GM21528 (cell line): ENCODE results near the gene TRPM1.

Experiments
- ATAC-seq: cut with Tn5 transposase; IDR thresholded peaks from one replicate; pipeline ENCODE4 v1.9.1; 2021; ENCODE audit warnings: mild to moderate bottlenecking, moderate library complexity; ENCODE audit not compliant: unreplicated experiment, low FRiP score

TRPM1 gene

DNA sequence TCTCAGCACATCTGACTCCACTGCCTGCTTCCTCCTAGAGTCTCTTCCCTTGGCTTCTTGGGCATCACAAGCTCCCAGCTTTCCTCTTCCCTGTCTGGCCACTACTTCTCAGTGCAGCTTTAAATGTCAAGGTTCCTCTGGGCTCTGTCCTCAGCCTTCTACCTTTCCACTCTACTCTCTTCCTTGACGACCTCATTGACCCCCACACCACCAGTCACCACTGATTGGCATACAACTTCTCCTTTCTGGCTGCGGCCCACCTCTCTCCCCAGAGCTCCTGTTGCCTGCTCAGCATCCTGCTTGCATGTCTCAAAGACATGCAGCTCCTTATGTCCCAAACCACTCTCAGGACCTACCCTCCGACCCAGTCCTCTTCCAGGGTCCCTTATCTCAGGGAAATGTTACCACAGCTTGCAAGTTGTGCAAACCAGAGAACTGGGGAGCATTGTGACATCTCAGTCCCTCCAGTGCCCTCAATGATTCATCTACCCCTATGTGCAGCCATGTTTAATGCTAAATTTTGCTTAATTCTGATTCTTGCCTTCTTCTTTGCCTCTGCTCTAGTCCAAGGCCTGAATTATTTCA, 49.9 kb downstream of the TRPM1 start:
- no peak for ATAC-seq

- ATAC-seq: no peak
Measured at GRCh38 chr15:31050953-31051352, 50.6 kb downstream of the TRPM1 start.

- ATAC-seq: no peak
Measured at GRCh38 chr15:31049682-31050615, 51.6 kb downstream of the TRPM1 start.

- ATAC-seq: no peak
Measured at GRCh38 chr15:31049111-31049510, 52.4 kb downstream of the TRPM1 start.

GRCh38 chr15:31047437-31047836, 54.1 kb downstream of the TRPM1 start:
- no peak for ATAC-seq

- no peak for ATAC-seq
Measured at GRCh38 chr15:31046759-31047359, 54.7 kb downstream of the TRPM1 start.

- ATAC-seq: no peak
Measured at GRCh38 chr15:31045606-31046005, 55.9 kb downstream of the TRPM1 start.

DNA sequence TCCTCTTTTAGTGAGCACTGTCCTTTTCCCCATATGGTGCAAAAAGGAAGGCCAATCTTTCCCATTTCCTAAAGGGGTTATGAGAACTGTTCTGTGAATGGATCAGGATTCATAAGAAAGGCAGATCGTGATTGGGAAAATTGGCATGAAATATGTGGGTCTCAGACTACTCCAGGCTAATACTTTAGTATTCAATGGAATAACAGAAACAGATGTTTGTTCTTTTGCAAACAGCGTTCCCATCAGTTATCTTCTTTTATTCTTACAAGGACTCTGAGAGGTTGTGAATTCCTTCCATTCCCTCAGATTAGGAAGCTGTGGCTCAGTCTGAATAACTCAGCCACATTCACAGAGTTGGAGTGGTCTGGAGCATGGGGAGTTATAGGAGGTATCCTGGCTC, 58.8 kb downstream of the TRPM1 start:
- no peak for ATAC-seq

DNA sequence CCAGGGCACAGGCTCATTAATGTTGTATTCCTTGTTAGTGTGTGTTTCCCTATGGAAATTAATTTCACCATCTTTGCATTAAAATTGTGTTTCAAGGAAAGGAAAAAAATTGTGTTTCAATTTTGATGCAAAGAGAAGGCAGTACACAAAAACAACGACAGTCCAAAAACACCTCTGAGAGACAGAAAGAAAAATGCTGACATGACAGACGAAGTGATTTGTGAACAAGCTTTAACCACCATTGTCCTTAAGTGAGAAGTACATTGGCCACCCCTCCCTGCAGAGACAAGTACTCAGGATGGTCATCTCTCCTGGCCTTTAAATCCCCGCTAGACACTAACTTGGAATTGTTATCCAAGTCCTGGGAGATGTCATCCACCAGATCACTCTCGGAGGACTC, 59.9 kb downstream of the TRPM1 start:
- no peak for ATAC-seq

DNA sequence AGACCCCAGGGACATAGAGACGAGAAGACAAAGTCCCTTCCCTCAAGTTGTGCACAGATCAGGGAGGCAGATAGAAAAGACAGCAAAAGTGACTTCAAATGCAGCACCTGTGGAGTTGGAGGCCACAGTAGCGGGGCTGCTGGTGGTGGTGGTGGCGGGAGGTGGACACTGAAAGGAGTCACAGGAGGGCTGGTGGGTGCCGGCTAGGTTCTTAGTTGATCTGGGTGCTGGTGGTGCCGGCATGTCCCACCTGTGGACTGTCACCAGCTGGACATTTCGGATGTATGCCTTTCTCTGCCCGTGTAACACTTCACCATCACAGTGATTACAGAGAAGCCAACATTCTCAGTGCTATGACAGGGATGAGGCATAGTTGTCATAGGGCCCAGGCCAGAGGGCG, 60.9 kb downstream of the TRPM1 start:
- no peak for ATAC-seq

DNA sequence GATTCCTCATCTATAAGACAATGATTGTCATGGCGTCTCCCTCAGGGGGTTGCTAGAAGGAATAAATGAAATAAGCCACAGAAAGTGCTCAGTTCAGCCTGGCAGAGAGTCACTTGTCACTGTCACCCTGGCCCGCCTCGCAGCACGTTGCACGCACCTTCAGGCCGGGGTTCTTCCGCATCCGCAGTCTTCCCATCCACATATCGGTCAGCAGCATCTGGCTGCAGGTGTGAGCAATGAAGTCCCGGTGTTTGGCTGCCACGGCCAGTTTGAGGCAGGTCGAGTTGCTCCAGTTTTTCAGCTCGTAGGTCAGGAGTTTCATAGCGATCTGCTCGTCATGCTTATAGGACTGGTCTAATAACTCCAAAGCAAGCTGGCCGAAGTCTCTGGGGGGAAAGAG, 61.6 kb downstream of the TRPM1 start:
- no peak for ATAC-seq

- ATAC-seq: no peak
Measured at GRCh38 chr15:31037731-31038477, 63.6 kb downstream of the TRPM1 start.

GRCh38 chr15:31036783-31037182, 64.7 kb downstream of the TRPM1 start:
- ATAC-seq: no peak

GRCh38 chr15:31035610-31036009, 65.9 kb downstream of the TRPM1 start:
- ATAC-seq: no peak

- no peak for ATAC-seq
Measured at GRCh38 chr15:31034152-31034551, 67.4 kb downstream of the TRPM1 start.

- ATAC-seq: no peak
Measured at GRCh38 chr15:31032961-31033371, 68.6 kb downstream of the TRPM1 start.

DNA sequence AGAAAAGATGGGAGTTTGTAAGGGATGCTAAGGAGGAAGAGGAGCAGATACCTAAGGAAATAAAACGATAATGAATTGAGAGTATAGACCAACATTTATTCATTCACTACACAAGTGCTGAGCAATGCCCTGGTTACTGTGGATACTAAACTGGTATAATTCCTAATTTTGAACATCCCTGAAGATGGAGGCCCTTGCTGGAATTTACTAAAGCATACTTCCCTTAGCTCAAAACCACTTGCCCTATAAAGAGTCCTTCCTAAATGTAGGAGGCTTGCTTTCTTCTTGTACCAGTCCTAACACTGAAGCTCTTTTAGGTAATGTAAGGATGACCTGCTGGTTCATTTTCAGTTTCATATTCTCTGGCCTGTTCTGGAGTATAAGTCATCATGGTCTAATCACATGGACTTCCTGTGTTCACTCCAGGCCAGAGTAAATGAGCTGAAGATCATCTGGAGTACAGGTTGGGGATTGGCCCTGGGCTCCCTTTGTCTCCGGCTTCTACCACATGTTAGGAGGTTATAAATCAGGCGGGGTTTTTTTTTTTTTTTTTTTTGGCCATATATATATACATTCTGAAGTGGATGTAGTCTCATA, 70.0 kb downstream of the TRPM1 start:
- peak; percentile 81 for ATAC-seq

DNA sequence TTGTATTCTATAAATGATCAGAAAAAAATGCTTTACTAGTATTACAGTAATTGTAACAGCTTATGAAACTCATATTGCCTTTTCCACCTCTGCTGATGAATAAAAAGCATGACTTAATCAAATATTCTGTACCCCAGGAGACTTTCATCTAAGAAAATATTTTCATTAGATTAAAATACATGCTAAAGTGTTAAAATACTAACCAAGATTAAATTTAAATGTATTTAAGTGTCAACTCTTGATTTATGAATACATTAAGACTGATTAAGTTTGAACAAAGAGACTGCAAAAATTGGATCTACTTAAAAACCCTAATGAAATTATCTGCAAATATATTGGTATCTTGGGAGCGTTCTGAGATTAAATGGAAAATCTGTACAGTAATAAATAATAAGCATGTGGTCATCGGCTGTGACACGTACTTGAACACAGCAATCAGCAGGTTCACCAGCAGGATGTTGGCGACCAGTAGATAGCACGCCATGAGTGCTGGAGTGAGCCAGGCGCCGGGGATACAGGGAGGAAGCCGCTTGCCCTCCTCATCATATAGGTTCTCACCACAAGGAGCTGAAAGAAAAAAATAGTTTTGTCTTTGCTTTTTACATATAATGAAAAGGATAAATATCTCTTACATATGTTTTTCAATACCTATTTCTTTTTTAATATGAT, 73.5 kb downstream of the TRPM1 start:
- no peak for ATAC-seq

DNA sequence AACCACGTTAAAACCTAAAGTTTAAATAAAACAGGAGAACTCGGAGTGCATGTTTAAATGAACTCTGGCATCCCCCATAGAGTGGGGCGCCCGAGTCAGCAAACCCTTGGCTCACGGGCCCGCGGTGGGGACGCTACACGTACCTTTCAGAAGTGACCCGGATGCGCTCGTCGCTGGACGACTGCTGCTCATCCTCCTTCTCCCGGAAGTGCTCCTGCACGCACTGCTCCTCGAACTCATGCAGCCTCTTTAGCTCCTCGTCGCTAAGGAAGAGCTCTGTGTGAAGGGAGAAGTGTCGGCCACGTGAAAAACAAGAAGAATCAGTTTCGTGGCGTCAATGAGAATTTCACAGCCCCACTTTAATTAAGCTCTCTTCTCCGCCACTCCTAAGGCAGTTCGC, 75.5 kb downstream of the TRPM1 start:
- ATAC-seq: no peak

DNA sequence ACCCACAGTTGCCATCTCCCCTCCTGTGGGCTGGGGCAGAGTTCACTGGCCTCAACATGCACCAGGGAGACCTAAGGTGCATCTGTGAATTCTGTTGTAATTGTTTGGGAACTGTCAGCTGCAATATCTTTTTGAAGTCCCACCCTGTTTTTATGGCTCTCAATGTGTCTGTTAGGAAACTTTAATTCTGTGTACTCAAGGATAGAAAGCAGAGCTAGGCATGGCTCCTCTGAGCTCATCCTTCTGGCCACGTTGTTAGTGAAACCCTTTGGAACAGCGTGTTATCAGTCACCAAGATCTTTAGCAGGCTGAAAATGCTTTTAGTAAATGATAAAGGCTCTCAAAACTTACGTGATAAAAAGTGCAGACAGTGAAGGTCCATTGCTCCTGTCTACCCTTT, 76.5 kb downstream of the TRPM1 start:
- no peak for ATAC-seq
